ENCODE measurements around the gene RAB36.

Gene RAB36

GRCh38 chr22:23158516-23159290, 13.4 kb downstream of the RAB36 start:
- no peak for ATAC-seq

DNA sequence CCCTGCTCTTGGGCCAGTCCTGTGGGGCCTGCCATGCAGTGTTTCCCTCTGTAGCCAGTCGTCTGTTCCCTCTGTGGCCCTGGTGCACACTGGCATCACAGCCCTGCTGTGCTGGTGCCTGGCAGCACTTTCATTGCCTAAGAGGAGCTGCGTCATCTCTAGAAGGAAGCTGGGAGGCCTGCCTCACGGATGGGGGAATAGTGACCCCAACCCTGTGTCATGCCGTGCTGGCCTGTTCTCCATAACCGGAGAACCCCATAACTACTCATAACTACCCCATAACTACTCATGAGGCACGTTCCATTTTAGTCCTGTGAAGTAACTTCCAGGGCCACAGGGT, 14.0 kb downstream of the RAB36 start:
- DNase-seq (no peak), ATAC-seq (no peak)

More at GRCh38 chr22:23158516-23159290, 13.4 kb downstream of the RAB36 start:
- no peak for DNase-seq

GRCh38 chr22:23161029-23161428, 15.8 kb downstream of the RAB36 start:
- DNase-seq (no peak), ATAC-seq (no peak)

DNA sequence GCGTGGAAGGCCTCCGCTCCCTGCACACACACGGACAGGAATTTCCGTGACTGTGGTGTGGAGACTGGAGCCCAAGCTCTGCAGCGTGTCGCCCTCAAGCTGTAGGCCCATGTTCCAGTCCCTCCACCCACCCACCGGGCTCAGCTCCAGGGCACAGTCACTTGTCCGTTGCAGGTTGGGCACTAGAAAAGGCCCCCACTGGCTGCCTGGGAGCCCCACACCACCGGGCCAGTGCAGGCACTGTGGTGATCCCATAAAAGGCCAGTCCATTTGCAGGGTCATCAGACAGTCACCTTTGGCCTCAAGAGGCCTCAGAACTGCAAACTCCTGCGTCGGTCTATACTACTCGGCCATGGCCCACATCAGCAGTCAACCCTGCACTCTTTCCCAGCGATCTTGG, 16.3 kb downstream of the RAB36 start:
- DNase-seq (no peak), ATAC-seq (no peak)

DNA sequence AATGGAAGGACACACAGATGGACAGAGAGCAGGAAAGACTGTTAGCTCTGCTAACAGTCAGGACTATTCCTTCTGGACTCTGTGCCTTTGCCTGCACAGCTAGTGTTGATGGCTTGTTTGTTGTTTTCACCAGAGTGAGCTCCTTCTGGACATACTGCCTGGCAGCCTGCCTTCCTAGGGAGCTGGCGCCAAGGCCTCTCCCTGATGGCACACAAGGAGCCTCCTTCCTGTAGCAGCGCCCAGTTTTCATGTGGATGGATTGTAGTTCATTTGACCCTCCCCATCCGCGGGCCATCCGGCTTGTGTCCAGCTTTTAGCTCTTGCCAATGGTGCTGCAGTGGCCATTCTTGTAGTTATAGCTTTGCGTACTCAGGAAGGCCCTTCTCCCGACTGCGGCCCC, 18.4 kb downstream of the RAB36 start:
- DNase-seq = no peak
- no peak for ATAC-seq

GRCh38 chr22:23164091-23164490, 18.8 kb downstream of the RAB36 start:
- ATAC-seq (no peak), DNase-seq (no peak)

DNA sequence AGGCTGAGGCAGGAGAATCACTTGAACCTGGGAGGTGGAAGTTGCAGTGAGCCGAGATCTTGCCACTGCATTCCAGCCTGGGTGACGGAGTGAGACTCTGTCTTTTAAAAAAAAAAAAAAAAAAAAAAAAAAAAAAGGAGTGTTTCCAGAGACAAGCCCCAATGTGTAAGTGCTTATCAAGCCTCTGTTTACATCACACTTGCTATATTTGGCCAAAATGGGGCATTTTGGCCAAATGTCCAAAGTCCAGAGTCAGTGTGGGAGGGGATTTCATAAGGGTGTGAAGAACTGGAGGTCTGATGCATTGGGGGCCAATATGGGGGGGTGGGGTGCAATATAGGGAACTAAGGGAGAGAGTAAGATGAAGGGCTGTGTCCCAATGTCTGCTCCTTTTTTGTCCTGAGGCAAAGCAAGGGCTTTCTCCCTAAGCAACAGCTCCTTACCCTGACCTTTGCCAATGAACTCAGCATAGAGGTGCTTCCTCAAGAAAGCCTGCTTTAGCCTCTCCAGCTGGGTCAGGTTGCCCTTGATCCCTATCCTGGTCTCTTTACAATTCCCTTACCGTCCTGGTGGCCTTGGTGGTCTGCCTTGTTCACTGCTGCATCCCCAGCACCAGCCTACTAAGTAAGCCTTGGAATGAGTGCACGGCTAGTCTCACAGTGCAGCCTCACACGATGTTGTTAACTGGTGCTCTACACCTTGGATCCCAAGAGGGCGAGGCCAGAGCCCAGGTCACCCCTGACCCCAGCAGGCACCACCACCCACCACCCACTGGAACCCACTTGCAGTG, 21.0 kb downstream of the RAB36 start:
- ATAC-seq (no peak), DNase-seq (no peak)

- no peak for DNase-seq
Observed at GRCh38 chr22:23166841-23167616, 21.8 kb downstream of the RAB36 start.

DNA sequence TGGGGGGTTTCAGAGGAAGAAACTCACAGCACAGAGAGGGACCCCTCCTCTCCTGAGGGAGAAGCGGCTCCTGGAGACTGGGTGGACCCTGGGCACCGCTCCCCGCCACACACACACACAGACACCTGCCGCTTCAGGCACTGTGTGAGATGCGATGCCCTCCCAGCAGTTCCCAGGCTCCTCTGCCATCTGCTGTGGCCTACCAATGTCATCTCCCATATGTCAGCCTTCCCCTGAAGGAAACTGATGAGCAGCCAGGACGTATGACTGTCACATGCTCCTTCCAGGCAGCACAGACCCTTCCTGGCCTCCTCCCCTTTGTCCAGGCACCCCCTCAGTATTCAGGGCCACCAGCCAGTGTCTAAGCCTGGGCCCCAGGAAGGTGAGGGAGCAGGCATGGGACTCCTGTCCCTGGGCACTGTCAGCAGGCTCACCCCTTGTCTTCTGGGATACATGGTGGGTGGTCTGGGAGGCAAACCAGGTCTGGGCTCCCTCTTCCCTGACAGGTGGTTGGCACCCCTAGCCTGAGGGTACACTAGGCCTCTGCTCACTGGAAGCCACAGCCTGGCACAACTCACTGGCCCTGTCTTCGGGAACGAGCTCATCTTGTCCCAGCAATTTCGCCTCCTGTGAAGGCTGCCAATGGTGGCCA, 23.2 kb downstream of the RAB36 start:
- DNase-seq (no peak), ATAC-seq (no peak)

More at GRCh38 chr22:23166841-23167616, 21.8 kb downstream of the RAB36 start:
- ATAC-seq = no peak

- no peak for DNase-seq
- ATAC-seq = no peak
Observed at GRCh38 chr22:23169043-23169406, 23.7 kb downstream of the RAB36 start.

GRCh38 chr22:23175817-23176644, 30.8 kb downstream of the RAB36 start:
- ATAC-seq = no peak
- DNase-seq = no peak

- no peak for ATAC-seq
- no peak for DNase-seq
Observed at GRCh38 chr22:23176645-23177027, 31.4 kb downstream of the RAB36 start.

- DNase-seq = no peak
- ATAC-seq = no peak
Observed at GRCh38 chr22:23177197-23177596, 31.9 kb downstream of the RAB36 start.

- DNase-seq = peak; percentile 77
- ATAC-seq = no peak
Observed at GRCh38 chr22:23178512-23179254, 33.4 kb downstream of the RAB36 start.

DNA sequence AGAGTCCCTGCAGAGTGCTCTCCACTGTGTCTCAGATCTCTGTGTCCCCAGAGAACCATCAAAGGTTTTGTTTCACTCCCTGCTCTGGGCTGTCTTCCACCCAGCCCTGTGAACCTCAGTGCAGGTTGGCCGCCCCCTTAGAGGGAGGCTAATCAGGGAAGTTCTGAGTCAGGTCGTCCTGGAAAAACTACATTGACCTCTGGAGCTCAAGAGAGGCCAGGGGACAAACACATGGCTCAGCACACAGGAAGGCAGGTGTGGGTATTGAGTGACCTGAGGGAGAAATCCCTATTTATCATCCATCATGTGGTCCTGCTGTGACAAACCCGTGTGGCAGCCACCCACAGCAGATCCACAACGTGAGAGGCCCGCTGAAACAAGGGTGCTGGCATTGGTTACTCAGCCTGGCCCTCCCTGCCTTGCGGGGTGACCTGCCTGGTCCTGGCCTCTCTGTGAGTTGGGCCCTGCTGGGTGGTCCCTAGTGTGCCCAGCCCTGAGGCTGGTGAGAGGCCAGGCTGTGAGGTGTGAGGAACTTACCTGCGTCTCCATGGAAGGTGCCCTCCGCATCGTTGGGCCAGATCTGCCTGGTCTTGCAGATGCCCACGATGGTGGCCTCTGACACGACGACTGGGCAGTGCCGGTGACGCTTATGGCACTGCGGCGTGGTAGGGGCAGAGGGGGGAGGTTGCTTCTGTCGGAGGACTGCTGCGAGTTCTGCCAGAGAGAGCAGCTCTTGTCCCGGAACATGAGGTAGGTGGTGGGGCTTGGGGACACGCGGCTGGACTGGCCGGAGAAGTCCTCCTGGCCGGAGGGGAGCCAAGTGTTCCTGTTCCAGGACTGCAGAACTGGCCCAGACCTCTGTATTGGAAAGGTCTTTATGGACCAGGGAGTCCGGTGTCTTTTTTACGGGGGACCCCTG, 34.4 kb downstream of the RAB36 start:
- DNase-seq = peak; percentile 39

DNA sequence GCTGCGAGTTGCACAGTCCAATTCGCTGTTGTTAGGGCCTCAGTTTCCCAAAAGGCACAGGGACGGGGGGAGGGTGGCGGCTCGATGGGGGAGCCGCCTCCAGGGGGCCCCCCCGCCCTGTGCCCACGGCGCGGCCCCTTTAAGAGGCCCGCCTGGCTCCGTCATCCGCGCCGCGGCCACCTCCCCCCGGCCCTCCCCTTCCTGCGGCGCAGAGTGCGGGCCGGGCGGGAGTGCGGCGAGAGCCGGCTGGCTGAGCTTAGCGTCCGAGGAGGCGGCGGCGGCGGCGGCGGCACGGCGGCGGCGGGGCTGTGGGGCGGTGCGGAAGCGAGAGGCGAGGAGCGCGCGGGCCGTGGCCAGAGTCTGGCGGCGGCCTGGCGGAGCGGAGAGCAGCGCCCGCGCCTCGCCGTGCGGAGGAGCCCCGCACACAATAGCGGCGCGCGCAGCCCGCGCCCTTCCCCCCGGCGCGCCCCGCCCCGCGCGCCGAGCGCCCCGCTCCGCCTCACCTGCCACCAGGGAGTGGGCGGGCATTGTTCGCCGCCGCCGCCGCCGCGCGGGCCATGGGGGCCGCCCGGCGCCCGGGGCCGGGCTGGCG, 35.1 kb downstream of the RAB36 start, which contains the start of gene BCR:
TSS of gene BCR (plus strand) at position 209 of the 592 bp plus-strand sequence. CDS start 452 bp downstream, outside the sequence.
- ATAC-seq = peak; percentile 39
- DNase-seq = peak; percentile 70

More for the DNA sequence above, 34.4 kb downstream of the RAB36 start:
- peak; percentile 5 for ATAC-seq

DNA sequence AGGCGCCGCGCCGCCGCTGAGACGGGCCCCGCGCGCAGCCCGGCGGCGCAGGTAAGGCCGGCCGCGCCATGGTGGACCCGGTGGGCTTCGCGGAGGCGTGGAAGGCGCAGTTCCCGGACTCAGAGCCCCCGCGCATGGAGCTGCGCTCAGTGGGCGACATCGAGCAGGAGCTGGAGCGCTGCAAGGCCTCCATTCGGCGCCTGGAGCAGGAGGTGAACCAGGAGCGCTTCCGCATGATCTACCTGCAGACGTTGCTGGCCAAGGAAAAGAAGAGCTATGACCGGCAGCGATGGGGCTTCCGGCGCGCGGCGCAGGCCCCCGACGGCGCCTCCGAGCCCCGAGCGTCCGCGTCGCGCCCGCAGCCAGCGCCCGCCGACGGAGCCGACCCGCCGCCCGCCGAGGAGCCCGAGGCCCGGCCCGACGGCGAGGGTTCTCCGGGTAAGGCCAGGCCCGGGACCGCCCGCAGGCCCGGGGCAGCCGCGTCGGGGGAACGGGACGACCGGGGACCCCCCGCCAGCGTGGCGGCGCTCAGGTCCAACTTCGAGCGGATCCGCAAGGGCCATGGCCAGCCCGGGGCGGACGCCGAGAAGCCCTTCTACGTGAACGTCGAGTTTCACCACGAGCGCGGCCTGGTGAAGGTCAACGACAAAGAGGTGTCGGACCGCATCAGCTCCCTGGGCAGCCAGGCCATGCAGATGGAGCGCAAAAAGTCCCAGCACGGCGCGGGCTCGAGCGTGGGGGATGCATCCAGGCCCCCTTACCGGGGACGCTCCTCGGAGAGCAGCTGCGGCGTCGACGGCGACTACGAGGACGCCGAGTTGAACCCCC, 35.8 kb downstream of the RAB36 start:
- peak; percentile 30 for DNase-seq
- ATAC-seq = no peak

GRCh38 chr22:23181721-23182308, 36.5 kb downstream of the RAB36 start:
- ATAC-seq (no peak), DNase-seq (peak; percentile 29)

All from stimulated activated naive CD8-positive, alpha-beta T cell treated with anti-CD3 and anti-CD28 coated beads, Interleukin-15, Interleukin-2, amounts not matched to agents 100 U/mL and 50 U/mL, for 24 hours (primary cell).